ENCODE measurements around the gene NUP43. TPM values are rescaled to one million over a fixed set of nuclear protein-coding genes. Genes with fewer than 3 reads are reported as not detected.

Gene NUP43, protein sequence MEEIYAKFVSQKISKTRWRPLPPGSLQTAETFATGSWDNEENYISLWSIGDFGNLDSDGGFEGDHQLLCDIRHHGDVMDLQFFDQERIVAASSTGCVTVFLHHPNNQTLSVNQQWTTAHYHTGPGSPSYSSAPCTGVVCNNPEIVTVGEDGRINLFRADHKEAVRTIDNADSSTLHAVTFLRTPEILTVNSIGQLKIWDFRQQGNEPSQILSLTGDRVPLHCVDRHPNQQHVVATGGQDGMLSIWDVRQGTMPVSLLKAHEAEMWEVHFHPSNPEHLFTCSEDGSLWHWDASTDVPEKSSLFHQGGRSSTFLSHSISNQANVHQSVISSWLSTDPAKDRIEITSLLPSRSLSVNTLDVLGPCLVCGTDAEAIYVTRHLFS
- 12.3 to 15.6 TPM (median 14.4 TPM) in 5 replicates for total RNA-seq (2022; extraction: Qiagen RNA extraction)

DNA sequence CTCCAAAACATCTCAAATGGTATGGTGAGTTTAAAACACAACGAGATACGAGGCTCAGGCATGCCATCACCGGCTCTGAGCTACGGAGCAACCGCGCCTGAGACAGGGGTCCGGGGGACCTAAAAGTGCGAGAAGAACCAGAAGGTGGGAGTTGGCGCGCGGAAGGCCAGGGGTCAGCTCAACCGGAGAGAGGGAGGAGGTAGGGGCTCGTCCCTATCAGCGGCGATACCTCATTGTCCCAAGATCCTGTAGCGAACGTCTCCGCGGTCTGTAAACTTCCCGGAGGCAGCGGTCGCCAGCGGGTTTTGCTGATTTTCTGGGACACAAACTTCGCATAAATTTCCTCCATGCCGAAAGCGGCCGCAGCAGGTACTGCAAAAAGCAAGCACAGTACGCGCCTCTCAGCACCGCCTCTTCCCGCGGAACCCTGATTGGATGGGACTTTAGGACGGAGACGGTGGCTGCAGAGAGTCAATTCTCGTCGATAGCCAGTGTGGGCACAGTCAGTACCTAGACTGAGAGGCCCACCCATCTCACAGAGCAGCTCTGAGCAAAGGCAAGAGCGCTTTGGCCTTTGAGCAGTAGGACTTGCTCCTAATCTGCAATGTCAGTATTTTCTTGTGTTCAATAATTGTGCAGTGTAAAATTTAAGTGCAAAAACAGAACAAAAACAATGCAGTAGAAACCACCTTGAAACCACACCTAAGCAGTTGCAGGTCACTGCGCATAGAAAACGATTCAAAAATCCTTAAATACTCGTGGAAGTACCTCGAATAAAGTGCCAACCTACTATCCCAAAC, at the start of gene NUP43:
Gene NUP43 (minus strand): TSS at position 383 of the 800 bp plus-strand sequence. CDS start 34 bp downstream, at position 349.

DNA sequence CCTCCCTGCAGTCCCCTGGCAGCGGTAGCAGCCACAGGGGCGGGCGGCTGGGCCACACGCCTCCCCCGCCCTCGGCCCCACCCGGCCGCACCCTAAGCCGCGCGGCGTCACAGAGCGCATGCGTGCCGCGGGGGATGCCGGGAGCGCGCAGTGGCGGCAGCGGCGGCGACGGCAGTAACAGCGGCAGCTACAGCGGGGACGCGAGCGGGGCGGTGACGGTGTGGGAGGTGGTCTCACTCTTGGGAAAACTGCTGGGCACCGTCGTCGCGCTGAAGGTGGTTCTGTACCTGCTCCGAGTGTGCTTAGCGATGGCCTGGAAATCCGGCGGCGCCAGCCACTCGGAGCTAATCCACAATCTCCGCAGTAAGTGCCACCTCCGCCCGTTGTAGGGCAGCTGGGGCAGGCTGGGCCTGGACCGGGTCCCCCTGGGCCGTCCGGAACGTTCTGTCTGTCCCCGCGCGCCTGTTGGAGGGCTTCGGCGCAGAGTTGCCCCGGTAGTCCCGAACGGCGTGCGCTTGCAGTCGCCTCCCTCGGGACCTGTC, 3.3 kb upstream of the NUP43 start, which contains the start of gene PCMT1:
Gene PCMT1 (plus strand): TSS at position 148 of the 542 bp plus-strand sequence. CDS start 161 bp downstream, at position 309.

DNA sequence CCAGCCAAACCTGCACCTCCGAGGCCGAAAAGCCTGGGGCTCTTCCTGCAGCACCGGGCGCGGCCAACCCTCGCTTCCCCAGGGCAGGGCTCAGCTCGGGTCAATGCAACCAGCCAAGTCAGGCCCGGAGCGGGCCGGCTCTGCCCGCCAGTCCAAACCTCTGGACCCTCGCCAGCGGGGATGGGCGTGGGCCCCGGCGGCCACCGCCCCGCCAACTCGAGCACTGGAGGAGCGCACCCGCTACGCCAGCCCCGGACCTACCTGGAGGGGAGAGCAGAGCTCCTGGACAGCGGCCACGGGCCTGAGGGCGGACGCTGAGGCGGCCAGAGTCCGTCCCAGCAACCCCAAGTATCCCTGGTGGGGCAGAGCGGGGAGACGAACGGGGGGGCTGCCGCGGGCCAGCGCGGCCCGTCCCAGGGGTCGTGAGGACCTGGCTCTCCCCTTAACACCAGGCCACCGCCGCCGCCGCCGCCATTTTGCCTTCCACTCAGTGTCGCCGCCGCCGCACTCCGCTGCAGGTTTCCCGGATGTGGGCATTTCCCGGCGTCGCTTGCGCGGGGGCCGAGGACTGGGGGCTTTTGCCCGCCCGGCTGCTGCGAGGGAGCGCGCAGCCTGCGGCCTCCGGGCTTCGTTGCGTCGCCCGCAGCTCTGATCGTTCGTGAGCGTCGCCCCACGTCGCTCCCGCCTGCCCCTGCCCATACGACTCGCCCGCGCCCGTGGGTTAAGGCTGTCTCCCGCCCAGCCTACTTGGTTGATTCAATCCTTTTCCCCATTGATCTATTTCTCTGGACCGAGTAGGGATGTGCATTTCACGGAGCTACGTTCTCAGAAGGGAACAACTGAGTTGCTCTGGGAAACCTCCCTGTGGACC, 28.5 kb downstream of the NUP43 start, which contains the start of gene LATS1:
Gene LATS1 (minus strand): TSS at position 514 of the 871 bp plus-strand sequence. CDS start 15,975 bp downstream, outside the sequence.

Other genes starting within 250 kb of the NUP43 start
- 10.7 to 18.6 TPM (median 13.3 TPM) in 5 replicates for gene PPIL4, start 200.5 kb downstream of the NUP43 start, total RNA-seq (2022; extraction: Qiagen RNA extraction)
- 24.2 to 31.0 TPM (median 26.6 TPM) in 5 replicates for gene GINM1, start 180.2 kb downstream of the NUP43 start, total RNA-seq (2022; extraction: Qiagen RNA extraction)
- 9.8 to 12.5 TPM (median 11.6 TPM) in 5 replicates for gene KATNA1, start 97.8 kb downstream of the NUP43 start, total RNA-seq (2022; extraction: Qiagen RNA extraction)
- gene LATS1, start 28.4 kb downstream of the NUP43 start, total RNA-seq (2022; extraction: Qiagen RNA extraction), result 5.8 to 9.1 TPM (median 7.6 TPM) in 5 replicates
- gene PCMT1, start 3.2 kb upstream of the NUP43 start, total RNA-seq (2022; extraction: Qiagen RNA extraction), result 85.4 to 103 TPM (median 86.9 TPM) in 5 replicates
- gene LRP11, start 117.8 kb upstream of the NUP43 start, total RNA-seq (2022; extraction: Qiagen RNA extraction), result 26.8 to 39.2 TPM (median 36.5 TPM) in 5 replicates
- 1.8 to 3.5 TPM (median 3.1 TPM) in 5 replicates for gene RAET1E, start 151.6 kb upstream of the NUP43 start, total RNA-seq (2022; extraction: Qiagen RNA extraction)
- 6.8 to 11.2 TPM (median 9.3 TPM) in 5 replicates for gene RAET1G, start 176.6 kb upstream of the NUP43 start, total RNA-seq (2022; extraction: Qiagen RNA extraction)
- 2.9 to 3.9 TPM (median 3.4 TPM) in 5 replicates for gene ULBP2, start 195.5 kb upstream of the NUP43 start, total RNA-seq (2022; extraction: Qiagen RNA extraction)
- gene ULBP1, start 217.4 kb upstream of the NUP43 start, total RNA-seq (2022; extraction: Qiagen RNA extraction), result 0.57 to 1.0 TPM (median 0.75 TPM) in 5 replicates

Measured in A549 treated with Mapracorat at 1 μM for 4 hours (cell line).